T-helper 22 cell (primary cell): ENCODE data around the gene SHANK2.

Source experiments
- DNase-seq: peaks from one replicate; pipeline ENCODE4 v3.0.0-alpha.2; 2020; ENCODE audit warnings: low read depth

SHANK2 gene

GRCh38 chr11:71202598-71202944 lies 49.8 kb downstream of the SHANK2 start:
- DNase-seq = no peak
